Measurements from ENCODE around the gene NNAT. TPM values are rescaled to one million over a fixed set of nuclear protein-coding genes. Genes with fewer than 3 reads are reported as not detected.
A peak's percentile ranks its signal among the peaks of the same experiment; 100 is the strongest.
"Not testable (repeated sequence)": the region's sequence is repeated elsewhere in the genome, so short reads cannot be mapped to it uniquely, and the experiment has no call there.

NNAT gene
- total and polyA plus RNA-seq, 8 donors = 2.8 to 65.2 (median 9.0) TPM

- no peaks in the 10 kb centered on the region for H3K36me3 ChIP-seq
- no peaks in the 10 kb centered on the region for H3K9me3 ChIP-seq
- peaks cover 0 to 6% (median 2%) of the 10 kb centered on the region in 4 donors for H3K4me1 ChIP-seq
- no peak for DNase-seq
- H3K27me3 ChIP-seq = no peaks in the 10 kb centered on the region
- TF ChIP-seq POLR2AphosphoS5 (IDR thresholded peaks at IDR 0.05) (no peak), POLR2A (IDR thresholded peaks at IDR 0.05) (no peak), EP300 (IDR thresholded peaks at IDR 0.05) (no peak)
- TF ChIP-seq, protein P1, sequence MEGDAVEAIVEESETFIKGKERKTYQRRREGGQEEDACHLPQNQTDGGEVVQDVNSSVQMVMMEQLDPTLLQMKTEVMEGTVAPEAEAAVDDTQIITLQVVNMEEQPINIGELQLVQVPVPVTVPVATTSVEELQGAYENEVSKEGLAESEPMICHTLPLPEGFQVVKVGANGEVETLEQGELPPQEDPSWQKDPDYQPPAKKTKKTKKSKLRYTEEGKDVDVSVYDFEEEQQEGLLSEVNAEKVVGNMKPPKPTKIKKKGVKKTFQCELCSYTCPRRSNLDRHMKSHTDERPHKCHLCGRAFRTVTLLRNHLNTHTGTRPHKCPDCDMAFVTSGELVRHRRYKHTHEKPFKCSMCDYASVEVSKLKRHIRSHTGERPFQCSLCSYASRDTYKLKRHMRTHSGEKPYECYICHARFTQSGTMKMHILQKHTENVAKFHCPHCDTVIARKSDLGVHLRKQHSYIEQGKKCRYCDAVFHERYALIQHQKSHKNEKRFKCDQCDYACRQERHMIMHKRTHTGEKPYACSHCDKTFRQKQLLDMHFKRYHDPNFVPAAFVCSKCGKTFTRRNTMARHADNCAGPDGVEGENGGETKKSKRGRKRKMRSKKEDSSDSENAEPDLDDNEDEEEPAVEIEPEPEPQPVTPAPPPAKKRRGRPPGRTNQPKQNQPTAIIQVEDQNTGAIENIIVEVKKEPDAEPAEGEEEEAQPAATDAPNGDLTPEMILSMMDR (IDR thresholded peaks at IDR 0.05) = no peak
- H3K4me3 ChIP-seq = no peak overlapping the region
- intact Hi-C loops (cut with DNase I; ENCODE audit: low total_unique reads) = loop anchor here (10.0 kb wide), 1 partner anchor 155 kb away; no protein-coding TSS in a partner anchor
- 82 to 84% (median 84%) methylated on average over 4 of the region's 4 CpGs for WGBS, 5 donors
- no peak overlapping the region for H3K27ac ChIP-seq
Observed at GRCh38 chr20:37539424-37539823, 18.4 kb downstream of the NNAT start.

DNA sequence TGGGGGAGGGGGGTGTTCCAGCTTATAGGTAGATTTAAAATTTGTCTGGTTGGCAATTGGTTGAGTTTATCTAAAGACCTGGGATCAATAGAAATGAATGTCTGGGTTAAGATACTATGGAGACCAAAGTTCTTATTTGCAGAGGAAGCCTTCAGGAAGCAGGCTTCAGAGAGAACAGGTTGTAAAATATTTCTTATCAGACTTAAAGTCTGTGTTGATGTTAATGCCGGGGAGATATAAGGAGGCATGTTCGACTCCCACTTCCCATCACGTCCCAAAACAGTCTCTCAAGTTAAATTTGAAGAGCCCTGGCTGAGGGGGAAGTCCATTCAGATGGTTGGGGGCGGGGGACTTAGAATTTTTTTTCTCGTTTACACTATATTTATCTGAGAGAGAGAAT lies 19.0 kb downstream of the NNAT start:
- peaks cover 0 to under 1% (median 0%) of the 10 kb centered on the region in 4 donors for H3K4me1 ChIP-seq
- WGBS, 5 donors = 15 to 31% (median 21%) methylated on average over 5 of the region's 5 CpGs
- no peak overlapping the region for H3K4me3 ChIP-seq
- no peak overlapping the region for H3K27ac ChIP-seq
- no peaks in the 10 kb centered on the region for H3K36me3 ChIP-seq
- TF ChIP-seq POLR2A (IDR thresholded peaks at IDR 0.05) (no peak), EP300 (IDR thresholded peaks at IDR 0.05) (no peak), POLR2AphosphoS5 (IDR thresholded peaks at IDR 0.05) (no peak)
- TF ChIP-seq, protein P1 (IDR thresholded peaks at IDR 0.05) = no peak
- no peaks in the 10 kb centered on the region for H3K9me3 ChIP-seq
- intact Hi-C loops (cut with DNase I; ENCODE audit: low total_unique reads) = no loop called here
- H3K27me3 ChIP-seq = no peaks in the 10 kb centered on the region
- no peak for DNase-seq

GRCh38 chr20:37540838-37541237 lies 19.8 kb downstream of the NNAT start:
- H3K27me3 ChIP-seq; H3K9me3 ChIP-seq; DNase-seq; H3K27ac ChIP-seq; intact Hi-C loops (cut with DNase I; ENCODE audit: low total_unique reads); H3K4me1 ChIP-seq; H3K36me3 ChIP-seq; H3K4me3 ChIP-seq: not testable (repeated sequence)
- WGBS, 5 donors = 82 to 100% (median 85%) methylated on average over 1 of the region's 1 CpG

DNA sequence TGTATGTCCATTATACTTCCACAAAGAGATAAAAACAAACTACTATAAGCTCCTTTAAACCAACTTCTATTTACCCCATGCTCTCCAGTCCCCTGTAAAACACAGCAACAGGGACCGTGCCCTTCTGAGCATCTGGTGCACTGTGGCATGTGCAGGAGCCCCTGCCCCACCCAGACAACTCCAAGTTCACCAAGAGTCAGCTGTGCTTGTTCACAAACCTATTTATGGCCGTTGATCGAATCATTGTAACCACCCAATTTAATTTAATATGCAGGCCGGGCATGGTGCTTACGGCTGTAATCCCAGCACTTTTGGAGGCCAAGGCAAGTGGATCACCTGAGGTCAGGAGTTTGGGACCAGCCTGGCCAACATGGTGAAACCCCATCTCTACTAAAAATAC lies 20.3 kb downstream of the NNAT start:
- intact Hi-C loops (cut with DNase I; ENCODE audit: low total_unique reads) = no loop called here
- H3K36me3 ChIP-seq = no peaks in the 10 kb centered on the region

GRCh38 chr20:37542281-37542680 lies 21.2 kb downstream of the NNAT start:
- TF ChIP-seq EP300 (IDR thresholded peaks at IDR 0.05) (no peak), POLR2A (IDR thresholded peaks at IDR 0.05) (no peak), POLR2AphosphoS5 (IDR thresholded peaks at IDR 0.05) (no peak)
- TF ChIP-seq, protein P1 (IDR thresholded peaks at IDR 0.05) = no peak
- H3K9me3 ChIP-seq = no peaks in the 10 kb centered on the region
- H3K4me3 ChIP-seq = no peak overlapping the region
- H3K4me1 ChIP-seq = no peaks in the 10 kb centered on the region
- H3K27ac ChIP-seq = no peak overlapping the region
- H3K27me3 ChIP-seq = no peaks in the 10 kb centered on the region
- DNase-seq = peak in 1 of 2 donors; percentile 68
- WGBS, 5 donors = 23 to 45% (median 34%) methylated on average over 6 of the region's 6 CpGs
- intact Hi-C loops (cut with DNase I; ENCODE audit: low total_unique reads) = no loop called here
- no peaks in the 10 kb centered on the region for H3K36me3 ChIP-seq

More for the DNA sequence above, 20.3 kb downstream of the NNAT start:
- TF ChIP-seq POLR2A (IDR thresholded peaks at IDR 0.05) = no peak
- no peak for TF ChIP-seq EP300 (IDR thresholded peaks at IDR 0.05)
- TF ChIP-seq, protein P1 (IDR thresholded peaks at IDR 0.05) = no peak
- TF ChIP-seq POLR2AphosphoS5 (IDR thresholded peaks at IDR 0.05) = no peak
- H3K9me3 ChIP-seq = no peaks in the 10 kb centered on the region
- no peak overlapping the region for H3K27ac ChIP-seq
- no peak for DNase-seq
- WGBS, 5 donors = 86 to 94% (median 92%) methylated on average over 5 of the region's 5 CpGs
- no peaks in the 10 kb centered on the region for H3K4me1 ChIP-seq
- H3K27me3 ChIP-seq = no peaks in the 10 kb centered on the region
- no peak overlapping the region for H3K4me3 ChIP-seq

All from stomach (tissue), 9 donors.